ENCODE results near the gene CFB. TPM values are rescaled to one million over a fixed set of nuclear protein-coding genes. Genes with fewer than 3 reads are reported as not detected.

The CFB gene
- total and polyA plus RNA-seq, 9 of the 15 experiments (the other 6 are each of a cell fraction or from before 2014, with no cell fraction given), result 0.08 to 0.91 (median 0.22) TPM; not detected in 4

DNA sequence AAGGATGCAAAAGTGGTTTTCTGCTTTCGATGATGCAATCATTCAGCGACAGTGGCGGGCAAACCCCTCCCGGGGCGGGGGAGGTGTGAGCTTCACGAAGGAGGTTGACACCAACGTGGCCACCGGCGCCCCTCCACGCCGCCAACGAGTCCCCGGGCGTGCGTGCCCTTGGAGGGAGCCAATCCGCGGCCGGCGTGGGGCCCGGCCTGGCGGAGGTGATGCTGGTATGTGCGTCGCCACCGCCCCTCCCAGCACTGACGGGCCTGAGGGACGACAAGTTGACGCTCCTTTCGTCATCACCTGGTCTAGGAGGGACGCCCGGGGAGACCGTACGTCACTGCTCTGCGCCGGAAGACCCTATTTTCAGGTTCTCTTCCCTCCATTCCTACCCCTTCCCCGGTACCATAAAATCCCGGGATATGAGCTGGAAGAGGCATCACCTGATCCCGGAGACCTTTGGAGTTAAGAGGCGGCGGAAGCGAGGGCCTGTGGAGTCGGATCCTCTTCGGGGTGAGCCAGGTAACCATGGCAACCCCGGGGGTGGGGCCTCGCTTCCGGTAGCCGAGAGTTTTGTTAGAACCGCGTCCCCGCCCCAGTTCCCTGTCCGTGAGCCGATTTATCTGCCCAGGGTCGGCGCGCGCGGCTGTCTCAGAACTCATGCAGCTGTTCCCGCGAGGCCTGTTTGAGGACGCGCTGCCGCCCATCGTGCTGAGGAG is 26.3 kb downstream of the CFB start, which contains the start of gene DXO (continued):
- TF ChIP-seq CREB3L1 (IDR thresholded peaks at IDR 0.05; ENCODE audit: borderline replicate concordance, low read depth) (peak; percentile 99), CEBPB (tag; IDR thresholded peaks at IDR 0.05) (peak; percentile 100), U2AF2 (optimal IDR thresholded peaks at IDR 0.05; ENCODE audit: low read depth, low read length) (no peak), MCM5 (IDR thresholded peaks at IDR 0.05; ENCODE audit: low read depth) (no peak), ZBTB1 (CRISPR knock-in tag; IDR thresholded peaks at IDR 0.05; ENCODE audit: borderline replicate concordance, low read depth) (peak; percentile 21; the same call in 1 of the 2 replicates), ESRRB (CRISPR knock-in tag; IDR thresholded peaks at IDR 0.05; ENCODE audit: borderline replicate concordance) (no peak), ZNF12 (CRISPR knock-in tag; IDR thresholded peaks at IDR 0.05) (0 out of 2 replicates have a peak, but pooled peaks have one; percentile 72), NUFIP1 (IDR thresholded peaks at IDR 0.05; ENCODE audit: partially characterized antibody) (no peak), DACH1 (IDR thresholded peaks at IDR 0.05; ENCODE audit: partially characterized antibody) (peak; percentile 74), ZNF76 (CRISPR knock-in tag; IDR thresholded peaks at IDR 0.05; ENCODE audit: borderline replicate concordance) (no peak; the same call in 1 of the 2 replicates), GABPB1 (CRISPR knock-in tag; IDR thresholded peaks at IDR 0.05) (peak; percentile 99), KLF13 (tag; IDR thresholded peaks at IDR 0.05; ENCODE audit: borderline replicate concordance, low read depth) (peak; percentile 53; the same call in 1 of the 2 replicates), MCM7 (IDR thresholded peaks at IDR 0.05) (no peak), ZNF589 (CRISPR knock-in tag; IDR thresholded peaks at IDR 0.05; ENCODE audit: low read depth) (0 out of 2 replicates have a peak, but pooled peaks have one; percentile 20), E2F1 (CRISPR knock-in tag; IDR thresholded peaks at IDR 0.05) (no peak; the same call in none of the 2 replicates), SP1 (CRISPR knock-in tag; IDR thresholded peaks at IDR 0.05) (peak; percentile 97)
- TF ChIP-seq, protein P1, sequence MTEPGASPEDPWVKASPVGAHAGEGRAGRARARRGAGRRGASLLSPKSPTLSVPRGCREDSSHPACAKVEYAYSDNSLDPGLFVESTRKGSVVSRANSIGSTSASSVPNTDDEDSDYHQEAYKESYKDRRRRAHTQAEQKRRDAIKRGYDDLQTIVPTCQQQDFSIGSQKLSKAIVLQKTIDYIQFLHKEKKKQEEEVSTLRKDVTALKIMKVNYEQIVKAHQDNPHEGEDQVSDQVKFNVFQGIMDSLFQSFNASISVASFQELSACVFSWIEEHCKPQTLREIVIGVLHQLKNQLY (CRISPR knock-in tag; conservative IDR thresholded peaks at IDR 0.05), result peak in 1 of 2 experiments; percentile 23; a peak in 1 of 4 replicates
- TF ChIP-seq, protein P2, sequence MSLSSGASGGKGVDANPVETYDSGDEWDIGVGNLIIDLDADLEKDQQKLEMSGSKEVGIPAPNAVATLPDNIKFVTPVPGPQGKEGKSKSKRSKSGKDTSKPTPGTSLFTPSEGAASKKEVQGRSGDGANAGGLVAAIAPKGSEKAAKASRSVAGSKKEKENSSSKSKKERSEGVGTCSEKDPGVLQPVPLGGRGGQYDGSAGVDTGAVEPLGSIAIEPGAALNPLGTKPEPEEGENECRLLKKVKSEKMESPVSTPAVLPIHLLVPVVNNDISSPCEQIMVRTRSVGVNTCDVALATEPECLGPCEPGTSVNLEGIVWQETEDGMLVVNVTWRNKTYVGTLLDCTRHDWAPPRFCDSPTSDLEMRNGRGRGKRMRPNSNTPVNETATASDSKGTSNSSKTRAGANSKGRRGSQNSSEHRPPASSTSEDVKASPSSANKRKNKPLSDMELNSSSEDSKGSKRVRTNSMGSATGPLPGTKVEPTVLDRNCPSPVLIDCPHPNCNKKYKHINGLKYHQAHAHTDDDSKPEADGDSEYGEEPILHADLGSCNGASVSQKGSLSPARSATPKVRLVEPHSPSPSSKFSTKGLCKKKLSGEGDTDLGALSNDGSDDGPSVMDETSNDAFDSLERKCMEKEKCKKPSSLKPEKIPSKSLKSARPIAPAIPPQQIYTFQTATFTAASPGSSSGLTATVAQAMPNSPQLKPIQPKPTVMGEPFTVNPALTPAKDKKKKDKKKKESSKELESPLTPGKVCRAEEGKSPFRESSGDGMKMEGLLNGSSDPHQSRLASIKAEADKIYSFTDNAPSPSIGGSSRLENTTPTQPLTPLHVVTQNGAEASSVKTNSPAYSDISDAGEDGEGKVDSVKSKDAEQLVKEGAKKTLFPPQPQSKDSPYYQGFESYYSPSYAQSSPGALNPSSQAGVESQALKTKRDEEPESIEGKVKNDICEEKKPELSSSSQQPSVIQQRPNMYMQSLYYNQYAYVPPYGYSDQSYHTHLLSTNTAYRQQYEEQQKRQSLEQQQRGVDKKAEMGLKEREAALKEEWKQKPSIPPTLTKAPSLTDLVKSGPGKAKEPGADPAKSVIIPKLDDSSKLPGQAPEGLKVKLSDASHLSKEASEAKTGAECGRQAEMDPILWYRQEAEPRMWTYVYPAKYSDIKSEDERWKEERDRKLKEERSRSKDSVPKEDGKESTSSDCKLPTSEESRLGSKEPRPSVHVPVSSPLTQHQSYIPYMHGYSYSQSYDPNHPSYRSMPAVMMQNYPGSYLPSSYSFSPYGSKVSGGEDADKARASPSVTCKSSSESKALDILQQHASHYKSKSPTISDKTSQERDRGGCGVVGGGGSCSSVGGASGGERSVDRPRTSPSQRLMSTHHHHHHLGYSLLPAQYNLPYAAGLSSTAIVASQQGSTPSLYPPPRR (CRISPR knock-in tag; IDR thresholded peaks at IDR 0.05; ENCODE audit: borderline replicate concordance), result peak; percentile 86; the same call in 1 of the 2 replicates
